HG03342 (cell line): ENCODE measurements around the gene ZC3H7B.
"Not testable (repeated sequence)": the region's sequence is repeated elsewhere in the genome, so short reads cannot be mapped to it uniquely, and the experiment has no call there.

ENCODE experiments used
- ATAC-seq: cut with Tn5 transposase; IDR thresholded peaks from one replicate; pipeline ENCODE4 v1.9.1; 2021; ENCODE audit warnings: mild to moderate bottlenecking, moderate library complexity; ENCODE audit not compliant: unreplicated experiment

The ZC3H7B gene

DNA sequence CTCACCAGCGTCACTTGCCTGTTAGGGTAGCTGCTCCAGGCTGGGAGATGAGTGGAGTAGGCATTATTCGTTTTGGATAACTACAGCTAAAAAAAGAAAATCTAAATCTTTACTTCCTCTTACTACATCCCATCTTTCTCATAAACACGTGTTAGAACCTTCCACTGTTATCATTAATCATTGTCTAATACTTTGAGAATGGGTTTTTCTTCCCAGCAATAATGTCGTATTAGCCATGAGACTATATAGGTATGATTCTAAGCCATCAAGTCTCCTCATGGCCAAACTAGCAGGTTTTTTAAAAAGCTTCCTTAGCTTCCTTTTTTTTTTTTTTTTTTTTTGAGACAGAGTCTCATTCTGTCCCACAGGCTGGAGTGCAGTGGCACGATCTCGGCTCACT is 76.5 kb downstream of the ZC3H7B start:
- no peak for ATAC-seq

DNA sequence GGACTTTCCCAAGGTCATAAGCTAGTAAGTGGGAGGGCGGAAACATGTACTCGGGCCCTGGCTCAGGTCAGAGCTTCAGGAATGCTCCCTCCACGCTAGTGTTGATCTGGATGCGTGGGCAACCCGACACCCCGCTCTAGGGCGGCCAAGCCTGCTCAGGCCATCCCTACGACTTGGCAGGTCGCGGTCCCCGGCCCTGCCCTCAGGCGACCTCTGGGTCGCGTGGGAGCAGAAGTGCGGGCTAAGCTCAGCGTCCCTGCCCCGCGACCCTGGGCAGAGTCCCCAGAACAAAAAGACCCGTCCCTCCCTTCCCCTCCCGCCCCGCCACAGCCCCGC is 79.6 kb downstream of the ZC3H7B start:
- peak; percentile 21 for ATAC-seq

DNA sequence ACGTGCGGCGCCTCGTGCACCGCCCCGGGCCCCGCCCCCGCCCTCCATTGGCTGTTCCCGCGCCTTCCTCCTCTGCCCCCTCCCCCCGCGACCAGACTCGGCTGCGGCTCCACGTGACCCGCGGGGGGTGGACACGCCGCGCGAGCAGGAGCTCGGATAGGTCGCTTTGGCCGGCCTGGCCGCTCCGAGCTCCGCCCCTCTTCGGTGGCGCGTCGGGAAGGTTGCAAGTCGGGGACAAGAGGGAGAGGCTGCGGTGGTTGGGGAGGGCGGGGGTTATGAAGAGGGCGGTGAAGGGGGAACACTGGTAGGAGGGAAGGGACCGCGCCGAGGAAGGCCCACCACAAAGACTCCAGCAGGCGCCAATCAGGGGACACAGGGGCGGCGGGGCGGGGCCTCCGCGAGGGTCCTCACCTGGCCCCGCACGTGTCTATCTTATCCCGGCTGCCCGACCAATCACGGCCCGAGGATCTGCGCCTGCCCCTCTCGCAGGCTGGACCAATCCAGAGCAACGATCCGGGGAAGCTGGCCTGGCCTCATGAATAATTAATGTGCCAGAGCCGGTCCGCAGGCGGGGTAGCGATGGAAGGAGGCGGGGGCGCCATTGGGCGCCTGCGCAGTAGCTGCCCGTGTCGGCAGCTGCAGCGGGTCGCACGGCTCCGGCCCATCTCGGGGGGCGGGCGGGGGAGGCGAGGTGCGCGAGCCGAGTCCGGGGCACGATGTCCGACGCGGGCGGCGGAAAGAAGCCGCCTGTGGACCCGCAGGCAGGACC is 80.2 kb downstream of the ZC3H7B start, which contains the start of gene TEF:
TSS of gene TEF (plus strand) at position 614 of the 769 bp plus-strand sequence. CDS start at position 717, 103 bp downstream.
- peak; percentile 75 for ATAC-seq

DNA sequence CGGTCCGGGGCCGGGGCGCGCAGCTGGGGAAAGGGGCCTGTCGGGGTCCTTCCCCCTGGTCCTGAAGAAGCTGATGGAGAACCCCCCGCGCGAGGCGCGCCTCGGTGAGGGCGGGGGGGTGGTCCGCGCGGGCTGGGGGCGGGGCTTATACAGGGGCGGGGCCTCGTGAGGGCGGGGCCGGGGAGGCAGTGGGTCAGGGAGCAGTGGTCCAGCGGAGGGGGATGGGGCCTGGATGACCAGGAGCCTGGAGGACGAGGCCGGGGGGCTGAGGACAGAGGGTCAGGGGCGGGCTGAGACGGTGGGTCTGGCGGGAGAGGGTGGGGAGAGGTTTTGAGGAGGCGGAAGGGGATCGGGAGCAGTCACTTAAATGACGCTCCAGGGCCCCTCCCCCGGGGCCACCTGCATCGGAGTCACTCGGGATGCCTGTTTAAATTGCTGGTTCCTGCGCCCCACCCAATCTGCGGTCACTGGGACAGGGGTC is 80.8 kb downstream of the ZC3H7B start:
- peak; percentile 30 for ATAC-seq

DNA sequence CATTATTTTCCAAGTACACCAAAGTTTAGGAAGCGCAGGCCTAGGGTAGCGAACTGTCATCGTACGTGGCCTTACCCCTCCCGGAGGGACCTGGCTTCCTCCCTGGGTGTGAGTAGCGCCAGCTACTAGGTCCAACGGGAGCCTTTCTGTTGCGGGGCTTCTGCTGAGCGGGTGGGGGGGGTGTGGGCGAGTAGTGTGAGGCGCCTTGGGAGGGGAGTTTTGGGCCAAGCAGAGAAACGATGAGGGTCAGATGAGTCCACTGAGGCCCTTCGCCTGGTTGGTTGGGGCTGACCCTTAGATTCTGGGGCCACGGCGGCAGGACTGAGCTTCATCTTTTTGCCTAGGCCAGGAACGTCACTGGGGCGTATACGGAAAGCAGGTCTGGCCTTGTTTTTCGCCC is 81.3 kb downstream of the ZC3H7B start:
- ATAC-seq, result no peak

DNA sequence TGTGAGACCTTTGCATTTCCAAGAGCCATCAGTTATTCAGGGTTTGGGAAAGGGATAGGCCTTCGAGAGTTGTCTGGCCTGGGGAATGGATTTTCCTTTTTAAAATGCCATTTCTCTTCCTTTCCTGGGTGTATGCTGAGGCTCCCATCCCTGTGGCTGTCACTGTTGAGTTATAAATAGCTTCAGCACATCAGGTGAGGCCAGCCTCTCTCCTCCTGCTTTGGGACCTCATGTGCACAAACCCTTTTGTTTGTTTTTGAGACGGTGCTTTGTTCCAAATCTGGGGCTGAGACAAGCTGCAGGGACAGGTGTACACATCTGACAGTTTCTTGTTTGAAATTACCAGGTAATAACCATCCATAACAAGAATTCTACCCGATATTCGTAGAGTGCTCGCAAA is 81.8 kb downstream of the ZC3H7B start:
- no peak for ATAC-seq

DNA sequence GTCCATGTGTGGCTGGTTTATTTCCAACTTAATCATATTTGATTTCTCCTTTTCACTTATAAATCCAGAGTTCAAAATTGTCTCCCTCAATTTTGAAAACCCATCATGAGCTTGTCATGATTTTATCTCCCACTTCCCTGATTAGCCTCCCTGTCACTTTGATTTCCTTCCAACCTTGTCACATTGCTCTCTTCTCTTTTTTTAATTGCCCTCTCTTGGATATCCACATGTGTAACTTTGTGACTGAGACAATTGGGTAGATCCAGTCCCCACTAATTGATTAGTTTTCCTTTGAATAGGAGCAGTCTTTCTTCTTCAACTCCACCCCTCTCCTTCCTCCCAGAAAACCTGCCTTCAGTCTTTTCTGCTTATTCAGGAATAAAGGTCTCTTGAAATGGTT is 82.8 kb downstream of the ZC3H7B start:
- ATAC-seq, result no peak

DNA sequence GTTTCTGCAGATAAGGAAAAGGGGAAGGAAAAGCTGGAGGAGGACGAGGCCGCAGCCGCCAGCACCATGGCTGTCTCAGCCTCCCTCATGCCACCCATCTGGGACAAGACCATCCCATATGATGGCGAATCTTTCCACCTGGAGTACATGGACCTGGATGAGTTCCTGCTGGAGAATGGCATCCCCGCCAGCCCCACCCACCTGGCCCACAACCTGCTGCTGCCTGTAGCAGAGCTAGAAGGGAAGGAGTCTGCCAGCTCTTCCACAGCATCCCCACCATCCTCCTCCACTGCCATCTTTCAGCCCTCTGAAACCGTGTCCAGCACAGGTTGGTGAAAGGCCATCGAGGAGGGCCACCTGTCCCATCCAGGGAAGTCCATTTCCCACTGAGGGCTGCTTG is 86.0 kb downstream of the ZC3H7B start:
- no peak for ATAC-seq

DNA sequence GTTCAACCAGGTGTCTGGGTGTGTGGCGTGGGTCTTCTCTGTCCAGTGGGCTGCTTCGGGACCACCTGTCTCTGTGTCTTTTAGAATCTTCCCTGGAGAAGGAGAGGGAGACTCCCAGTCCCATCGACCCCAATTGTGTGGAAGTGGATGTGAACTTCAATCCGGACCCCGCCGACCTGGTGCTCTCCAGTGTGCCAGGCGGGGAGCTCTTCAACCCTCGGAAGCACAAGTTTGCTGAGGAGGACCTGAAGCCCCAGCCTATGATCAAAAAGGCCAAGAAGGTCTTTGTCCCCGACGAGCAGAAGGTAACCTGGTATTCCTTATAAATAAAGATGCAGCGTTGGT is 92.7 kb downstream of the ZC3H7B start:
- ATAC-seq, result no peak

DNA sequence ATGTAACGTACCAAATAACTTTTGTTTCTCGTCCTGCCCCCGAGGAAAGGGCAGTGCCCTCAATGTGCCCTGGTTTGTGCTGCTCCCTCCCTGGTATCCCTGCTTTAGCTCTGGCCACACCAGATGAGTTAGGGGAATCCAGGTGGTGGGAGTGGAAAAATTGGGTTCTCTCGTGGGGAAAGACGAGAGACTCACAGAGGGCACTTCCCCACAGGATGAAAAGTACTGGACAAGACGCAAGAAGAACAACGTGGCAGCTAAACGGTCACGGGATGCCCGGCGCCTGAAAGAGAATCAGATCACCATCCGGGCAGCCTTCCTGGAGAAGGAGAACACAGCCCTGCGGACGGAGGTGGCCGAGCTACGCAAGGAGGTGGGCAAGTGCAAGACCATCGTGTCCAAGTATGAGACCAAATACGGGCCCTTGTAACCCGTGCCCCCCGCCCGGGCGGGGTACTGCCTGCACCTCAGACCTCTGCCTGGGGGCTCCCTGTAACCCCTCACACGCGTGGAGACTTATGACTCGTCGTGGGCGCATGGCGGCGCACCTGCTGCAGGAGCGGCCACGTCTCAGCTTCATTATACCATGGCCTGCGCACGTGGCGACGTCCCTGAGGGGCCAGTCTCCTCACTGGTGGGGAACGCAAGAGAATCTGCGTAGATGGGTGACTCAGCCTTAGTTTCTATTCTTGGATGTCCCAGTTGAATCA is 94.4 kb downstream of the ZC3H7B start:
- no peak for ATAC-seq

DNA sequence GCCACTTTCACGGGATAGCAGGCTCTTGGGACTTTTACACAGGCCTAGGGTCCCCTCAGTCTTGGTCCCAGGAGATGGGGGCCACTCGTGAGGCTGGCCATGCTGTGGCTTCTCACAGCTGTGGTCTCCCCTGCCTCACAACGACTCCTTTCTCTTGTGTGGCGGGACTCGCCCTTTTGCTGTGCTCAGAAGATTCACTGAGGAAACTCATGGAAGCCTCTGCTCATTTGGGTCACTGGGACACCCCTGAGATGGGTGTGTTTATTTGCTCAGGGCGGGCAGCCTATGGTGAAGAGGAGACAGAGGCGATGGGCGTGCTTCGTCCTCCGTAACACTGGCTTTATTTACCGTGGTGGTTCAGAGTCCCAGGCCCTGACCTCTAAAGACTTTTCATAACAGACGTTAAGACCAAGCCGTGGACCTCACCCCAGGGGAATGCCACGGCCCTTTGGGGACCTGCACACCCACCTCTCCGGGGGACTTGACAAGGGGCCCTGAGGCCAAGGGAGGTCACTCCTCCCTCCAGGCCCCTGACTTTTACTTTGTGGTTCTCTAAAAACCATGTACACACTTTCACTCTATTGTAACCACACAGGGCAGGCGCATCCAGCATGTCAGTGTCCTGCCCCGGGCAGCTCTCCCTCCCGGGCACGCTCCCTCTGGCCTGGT is 96.0 kb downstream of the ZC3H7B start:
- no peak for ATAC-seq

DNA sequence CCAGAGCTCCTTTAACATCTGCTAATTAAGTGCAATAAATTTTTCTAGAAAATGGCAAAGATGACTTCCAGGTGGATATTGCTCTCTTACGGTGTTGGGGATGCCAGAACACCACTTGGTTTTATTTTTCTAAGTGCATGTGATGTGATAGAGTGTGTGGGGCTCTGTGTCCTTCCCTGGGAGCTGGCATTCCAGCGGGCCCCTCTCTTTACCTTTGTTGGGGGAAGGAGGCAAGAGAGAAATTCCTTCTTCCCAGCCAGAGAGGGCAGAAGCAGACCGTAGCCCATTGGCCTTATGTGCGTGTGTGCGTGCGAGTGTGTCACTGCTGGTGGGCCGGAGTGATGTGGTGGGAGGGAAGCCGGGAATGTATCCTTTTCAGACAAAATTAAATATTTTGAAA is 97.6 kb downstream of the ZC3H7B start:
- ATAC-seq, result no peak

DNA sequence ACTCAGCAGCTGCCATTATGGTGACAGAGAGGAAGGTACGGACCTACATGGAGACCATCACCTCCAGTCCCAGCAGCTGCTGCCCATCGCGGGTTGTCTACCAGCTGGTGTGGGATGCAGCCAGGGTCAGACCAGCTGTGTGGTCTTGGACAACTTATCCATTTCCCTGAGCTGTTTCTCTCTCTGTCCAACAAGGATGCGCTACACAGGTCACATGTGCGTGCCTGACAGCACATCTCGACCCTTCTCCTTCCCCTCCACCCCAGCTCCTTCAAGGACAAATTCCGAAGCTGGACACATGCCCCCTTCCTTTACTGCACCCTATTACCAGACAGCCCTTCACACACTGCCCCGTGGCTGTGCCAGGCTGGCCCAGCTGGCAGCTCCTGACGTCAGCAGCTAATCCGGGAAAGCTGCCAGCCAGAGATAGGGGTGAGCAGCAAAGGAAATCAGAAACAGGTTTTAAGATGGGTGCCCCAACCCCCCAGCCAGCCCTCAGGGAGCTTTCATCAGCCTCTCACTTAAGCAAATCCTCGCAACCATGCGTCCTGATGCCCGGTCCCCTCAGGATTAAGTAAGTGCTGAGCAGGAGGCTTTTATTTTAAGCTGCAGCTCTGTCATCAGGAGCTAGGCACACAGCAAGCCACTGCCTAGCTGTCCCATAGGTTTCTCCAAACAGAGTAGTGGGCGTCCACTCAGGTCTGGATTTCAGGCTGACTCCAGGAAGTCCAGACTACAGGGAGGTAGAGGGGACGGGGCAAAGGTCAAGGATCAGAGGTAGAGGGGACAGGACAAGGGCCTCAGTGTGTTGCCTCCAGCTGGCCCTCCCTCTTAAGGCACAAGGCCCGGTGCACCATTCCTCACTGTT is 100.7 kb downstream of the ZC3H7B start:
- no peak for ATAC-seq

DNA sequence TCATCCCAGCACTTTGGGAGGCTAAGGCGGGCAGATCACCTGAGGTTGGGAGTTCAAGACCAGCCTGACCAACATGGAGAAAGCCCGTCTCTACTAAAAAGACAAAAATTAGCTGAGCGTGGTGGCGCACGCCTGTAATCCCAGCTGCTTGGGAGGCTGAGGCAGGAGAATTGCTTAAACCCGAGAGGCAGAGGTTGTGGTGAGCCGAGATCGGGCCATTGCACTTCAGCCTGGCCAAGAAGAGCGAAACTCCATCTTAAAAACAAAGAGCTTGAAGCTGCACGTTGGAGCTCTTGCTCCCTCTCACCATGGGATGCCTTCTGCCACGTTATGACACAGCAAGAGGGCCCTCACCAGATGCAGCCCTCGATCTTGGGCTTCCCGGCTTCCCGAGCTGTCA is 101.5 kb downstream of the ZC3H7B start:
- ATAC-seq, result not testable (repeated sequence)

DNA sequence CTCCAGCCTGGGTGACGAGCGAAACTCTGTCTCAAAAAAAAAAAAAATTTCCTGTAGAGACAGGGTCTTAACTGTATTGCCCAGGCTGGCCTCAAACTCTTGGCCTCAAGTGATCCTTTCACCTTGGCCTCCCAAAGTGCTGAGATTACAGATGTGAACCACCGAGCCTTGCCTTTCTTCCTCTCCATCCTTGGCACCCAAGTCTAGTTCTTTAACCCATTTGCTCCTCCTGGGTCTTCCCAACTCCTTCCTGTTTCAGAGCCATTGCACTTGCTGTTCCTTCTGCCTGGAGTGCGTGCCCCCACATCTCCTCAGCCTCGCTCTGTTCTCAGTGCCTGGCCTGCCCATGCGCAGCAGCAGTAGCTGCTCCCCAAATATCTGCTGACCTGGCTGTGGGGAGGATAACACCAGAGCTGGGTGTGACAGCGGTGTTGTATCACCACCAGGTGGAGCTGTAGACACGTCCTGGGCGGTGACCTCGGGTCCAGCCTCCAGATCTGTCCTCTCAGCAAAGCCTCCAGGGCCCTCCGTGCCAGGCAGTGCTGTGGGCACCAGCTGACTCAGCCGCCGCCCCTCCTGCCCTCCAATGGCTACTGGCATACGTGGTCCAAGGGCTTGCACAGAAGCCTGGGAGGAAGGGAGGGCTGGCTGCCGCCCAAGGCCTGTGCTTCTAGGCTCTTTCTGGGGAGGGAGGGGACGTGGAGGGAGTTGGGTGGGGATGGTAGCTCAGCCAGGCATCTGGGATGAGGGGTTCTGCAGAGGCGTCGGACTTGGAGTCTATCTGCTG is 102.4 kb downstream of the ZC3H7B start:
- ATAC-seq, result no peak

DNA sequence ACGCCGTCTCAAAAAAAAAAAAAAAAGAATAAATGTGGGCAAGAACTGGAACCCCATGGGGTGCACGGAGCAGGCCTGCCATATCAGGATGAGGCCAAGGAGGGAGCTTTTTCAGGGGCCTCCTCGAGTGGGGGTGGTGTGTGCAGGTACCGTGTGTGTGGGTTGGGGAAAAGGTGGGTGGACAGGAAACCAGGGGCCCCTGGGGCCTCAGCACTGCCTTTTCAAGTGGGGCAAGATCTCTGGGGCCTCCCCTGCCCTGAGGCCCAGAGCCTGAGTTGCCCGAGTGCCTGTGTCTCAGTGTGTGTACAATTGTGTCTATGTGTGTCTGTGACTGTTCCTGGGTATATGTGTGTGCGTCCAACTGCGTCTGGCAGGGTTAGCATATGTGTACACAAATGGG is 104.3 kb downstream of the ZC3H7B start:
- no peak for ATAC-seq

DNA sequence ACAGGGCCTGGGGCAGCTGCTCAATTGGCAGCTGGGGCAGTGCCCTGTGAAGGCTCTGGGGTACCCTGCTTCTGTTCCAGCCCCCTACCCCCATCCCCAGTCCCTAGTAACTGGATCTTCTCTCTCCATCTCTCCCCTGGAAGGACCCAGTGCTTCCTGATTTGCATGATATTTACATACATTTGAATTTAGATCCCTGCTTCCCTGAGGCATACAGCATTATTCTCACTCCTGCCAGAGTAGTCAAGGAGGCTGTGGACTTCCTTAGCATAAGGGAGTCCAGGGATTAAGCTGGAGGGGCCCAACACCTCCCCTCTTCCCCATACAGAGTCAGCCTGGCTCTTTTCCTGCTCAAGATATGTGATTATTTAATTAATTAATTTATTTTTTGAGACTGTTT is 105.1 kb downstream of the ZC3H7B start:
- ATAC-seq, result no peak

DNA sequence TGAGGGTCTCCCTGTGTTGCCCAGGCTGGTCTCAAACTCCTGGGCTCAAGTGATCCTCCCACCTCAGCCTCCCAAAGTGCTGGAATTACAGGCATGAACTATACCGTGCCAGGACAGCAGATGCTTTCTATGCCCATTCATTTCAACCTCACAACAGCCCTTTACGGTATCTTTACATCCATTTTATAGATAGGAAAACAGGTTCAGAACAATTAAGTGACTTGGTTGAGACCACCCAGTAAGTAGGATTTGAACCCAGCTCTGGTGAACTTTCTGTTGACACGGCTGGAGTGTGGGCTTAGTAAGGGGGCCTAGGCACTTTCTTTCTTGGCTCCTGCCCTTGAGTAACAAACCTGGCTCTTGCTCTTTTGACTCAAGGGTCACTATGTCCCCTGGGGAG is 106.1 kb downstream of the ZC3H7B start:
- ATAC-seq, result no peak

DNA sequence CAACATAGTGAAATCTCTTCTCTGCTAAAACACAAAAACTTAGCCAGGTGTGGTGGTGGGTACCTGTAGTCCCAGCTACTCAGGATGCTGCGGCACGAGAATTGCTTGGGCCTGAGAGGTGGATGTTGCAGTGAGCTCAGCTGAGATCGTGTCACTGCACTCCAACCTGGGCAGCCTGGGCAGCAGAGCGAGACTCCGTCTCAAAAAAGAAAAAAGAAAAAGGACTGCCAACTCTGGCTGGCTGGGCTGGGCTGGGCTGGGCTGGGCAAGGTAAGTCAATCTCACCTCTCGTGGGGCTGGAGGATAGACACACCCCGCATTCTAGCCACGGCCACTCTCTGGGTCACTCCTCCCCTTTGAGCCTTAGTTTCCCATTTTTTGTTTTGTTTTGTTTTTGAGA is 107.3 kb downstream of the ZC3H7B start:
- ATAC-seq, result no peak
